ENCODE measurements around the gene PHF21B.

PHF21B gene

DNA sequence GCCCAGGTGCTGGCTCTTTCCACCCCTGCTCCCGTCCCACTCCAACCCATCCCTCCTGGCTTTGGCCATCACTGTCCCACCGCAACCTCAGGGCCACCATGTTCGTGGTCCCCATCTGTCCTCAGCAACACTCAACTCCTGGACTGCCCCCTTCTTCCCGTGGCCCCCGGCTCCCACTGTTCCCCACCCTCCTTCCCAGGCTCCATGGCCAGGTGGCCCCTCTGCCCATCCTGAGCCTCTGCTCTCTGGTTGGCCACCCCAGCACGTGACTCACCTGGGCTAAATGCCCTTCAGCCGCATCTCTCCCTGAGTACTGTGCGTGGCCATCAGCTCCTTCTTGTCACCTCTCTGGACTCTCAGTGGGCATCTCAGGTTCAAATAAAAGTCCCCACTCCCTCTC lies 41.6 kb upstream of the PHF21B start:
- no peak overlapping the region for H3K4me3 ChIP-seq (ENCODE audit: low read depth, low read length)
- ChIA-PET POLR2A (no interaction called here), CTCF (no interaction called here)
- no peaks in the 10 kb centered on the region for H3K4me1 ChIP-seq (ENCODE audit: control insufficient read depth, insufficient read depth, low read length)
- H3K27ac ChIP-seq (ENCODE audit: extremely low read depth, low read depth, low read length), result no peak overlapping the region
- no peak for TF ChIP-seq ZNF274 (IDR thresholded peaks at IDR 0.05; ENCODE audit: low read length)
- TF ChIP-seq ZNF274 (tag by site-specific recombination; IDR thresholded peaks at IDR 0.05; ENCODE audit: borderline replicate concordance), result no peak
- no peak for TF ChIP-seq KLF8 (tag by site-specific recombination; IDR thresholded peaks at IDR 0.05)
- TF ChIP-seq, protein P1, sequence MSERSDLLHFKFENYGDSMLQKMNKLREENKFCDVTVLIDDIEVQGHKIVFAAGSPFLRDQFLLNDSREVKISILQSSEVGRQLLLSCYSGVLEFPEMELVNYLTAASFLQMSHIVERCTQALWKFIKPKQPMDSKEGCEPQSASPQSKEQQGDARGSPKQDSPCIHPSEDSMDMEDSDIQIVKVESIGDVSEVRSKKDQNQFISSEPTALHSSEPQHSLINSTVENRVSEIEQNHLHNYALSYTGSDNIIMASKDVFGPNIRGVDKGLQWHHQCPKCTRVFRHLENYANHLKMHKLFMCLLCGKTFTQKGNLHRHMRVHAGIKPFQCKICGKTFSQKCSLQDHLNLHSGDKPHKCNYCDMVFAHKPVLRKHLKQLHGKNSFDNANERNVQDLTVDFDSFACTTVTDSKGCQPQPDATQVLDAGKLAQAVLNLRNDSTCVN (tag by site-specific recombination; optimal IDR thresholded peaks at IDR 0.05), result no peak
- TF ChIP-seq, protein P2, sequence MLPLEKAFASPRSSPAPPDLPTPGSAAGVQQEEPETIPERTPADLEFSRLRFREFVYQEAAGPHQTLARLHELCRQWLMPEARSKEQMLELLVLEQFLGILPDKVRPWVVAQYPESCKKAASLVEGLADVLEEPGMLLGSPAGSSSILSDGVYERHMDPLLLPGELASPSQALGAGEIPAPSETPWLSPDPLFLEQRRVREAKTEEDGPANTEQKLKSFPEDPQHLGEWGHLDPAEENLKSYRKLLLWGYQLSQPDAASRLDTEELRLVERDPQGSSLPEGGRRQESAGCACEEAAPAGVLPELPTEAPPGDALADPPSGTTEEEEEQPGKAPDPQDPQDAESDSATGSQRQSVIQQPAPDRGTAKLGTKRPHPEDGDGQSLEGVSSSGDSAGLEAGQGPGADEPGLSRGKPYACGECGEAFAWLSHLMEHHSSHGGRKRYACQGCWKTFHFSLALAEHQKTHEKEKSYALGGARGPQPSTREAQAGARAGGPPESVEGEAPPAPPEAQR (tag by site-specific recombination; IDR thresholded peaks at IDR 0.05), result no peak
- TF ChIP-seq ZFHX2 (tag by site-specific recombination; conservative IDR thresholded peaks at IDR 0.05), result no peak
- TF ChIP-seq SALL2 (tag by site-specific recombination; IDR thresholded peaks at IDR 0.05; ENCODE audit: borderline replicate concordance), result no peak
- TF ChIP-seq, protein P3, sequence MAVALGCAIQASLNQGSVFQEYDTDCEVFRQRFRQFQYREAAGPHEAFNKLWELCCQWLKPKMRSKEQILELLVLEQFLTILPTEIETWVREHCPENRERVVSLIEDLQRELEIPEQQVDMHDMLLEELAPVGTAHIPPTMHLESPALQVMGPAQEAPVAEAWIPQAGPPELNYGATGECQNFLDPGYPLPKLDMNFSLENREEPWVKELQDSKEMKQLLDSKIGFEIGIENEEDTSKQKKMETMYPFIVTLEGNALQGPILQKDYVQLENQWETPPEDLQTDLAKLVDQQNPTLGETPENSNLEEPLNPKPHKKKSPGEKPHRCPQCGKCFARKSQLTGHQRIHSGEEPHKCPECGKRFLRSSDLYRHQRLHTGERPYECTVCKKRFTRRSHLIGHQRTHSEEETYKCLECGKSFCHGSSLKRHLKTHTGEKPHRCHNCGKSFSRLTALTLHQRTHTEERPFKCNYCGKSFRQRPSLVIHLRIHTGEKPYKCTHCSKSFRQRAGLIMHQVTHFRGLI (tag by site-specific recombination; IDR thresholded peaks at IDR 0.05), result no peak
- no peak for TF ChIP-seq ZBTB48 (tag by site-specific recombination; IDR thresholded peaks at IDR 0.05)
- no peak for TF ChIP-seq ZNF473 (tag by site-specific recombination; IDR thresholded peaks at IDR 0.05)
- TF ChIP-seq ZNF221 (tag by site-specific recombination; IDR thresholded peaks at IDR 0.05; ENCODE audit: borderline replicate concordance), result no peak
- no peak for TF ChIP-seq ZNF624 (tag by site-specific recombination; IDR thresholded peaks at IDR 0.05)
- no peak for TF ChIP-seq ZNF404 (tag by site-specific recombination; IDR thresholded peaks at IDR 0.05)
- TF ChIP-seq, protein P4, sequence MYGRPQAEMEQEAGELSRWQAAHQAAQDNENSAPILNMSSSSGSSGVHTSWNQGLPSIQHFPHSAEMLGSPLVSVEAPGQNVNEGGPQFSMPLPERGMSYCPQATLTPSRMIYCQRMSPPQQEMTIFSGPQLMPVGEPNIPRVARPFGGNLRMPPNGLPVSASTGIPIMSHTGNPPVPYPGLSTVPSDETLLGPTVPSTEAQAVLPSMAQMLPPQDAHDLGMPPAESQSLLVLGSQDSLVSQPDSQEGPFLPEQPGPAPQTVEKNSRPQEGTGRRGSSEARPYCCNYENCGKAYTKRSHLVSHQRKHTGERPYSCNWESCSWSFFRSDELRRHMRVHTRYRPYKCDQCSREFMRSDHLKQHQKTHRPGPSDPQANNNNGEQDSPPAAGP (tag by site-specific recombination; IDR thresholded peaks at IDR 0.05), result no peak
- no peak for TF ChIP-seq MEIS1 (CRISPR knock-in tag; IDR thresholded peaks at IDR 0.05; ENCODE audit: borderline replicate concordance)
- TF ChIP-seq, protein P5, sequence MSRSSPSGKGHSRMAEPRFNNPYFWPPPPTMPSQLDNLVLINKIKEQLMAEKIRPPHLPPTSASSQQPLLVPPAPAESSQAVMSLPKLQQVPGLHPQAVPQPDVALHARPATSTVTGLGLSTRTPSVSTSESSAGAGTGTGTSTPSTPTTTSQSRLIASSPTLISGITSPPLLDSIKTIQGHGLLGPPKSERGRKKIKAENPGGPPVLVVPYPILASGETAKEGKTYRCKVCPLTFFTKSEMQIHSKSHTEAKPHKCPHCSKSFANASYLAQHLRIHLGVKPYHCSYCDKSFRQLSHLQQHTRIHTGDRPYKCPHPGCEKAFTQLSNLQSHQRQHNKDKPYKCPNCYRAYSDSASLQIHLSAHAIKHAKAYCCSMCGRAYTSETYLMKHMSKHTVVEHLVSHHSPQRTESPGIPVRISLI (tag by site-specific recombination; IDR thresholded peaks at IDR 0.05), result no peak
- TF ChIP-seq, protein P6, sequence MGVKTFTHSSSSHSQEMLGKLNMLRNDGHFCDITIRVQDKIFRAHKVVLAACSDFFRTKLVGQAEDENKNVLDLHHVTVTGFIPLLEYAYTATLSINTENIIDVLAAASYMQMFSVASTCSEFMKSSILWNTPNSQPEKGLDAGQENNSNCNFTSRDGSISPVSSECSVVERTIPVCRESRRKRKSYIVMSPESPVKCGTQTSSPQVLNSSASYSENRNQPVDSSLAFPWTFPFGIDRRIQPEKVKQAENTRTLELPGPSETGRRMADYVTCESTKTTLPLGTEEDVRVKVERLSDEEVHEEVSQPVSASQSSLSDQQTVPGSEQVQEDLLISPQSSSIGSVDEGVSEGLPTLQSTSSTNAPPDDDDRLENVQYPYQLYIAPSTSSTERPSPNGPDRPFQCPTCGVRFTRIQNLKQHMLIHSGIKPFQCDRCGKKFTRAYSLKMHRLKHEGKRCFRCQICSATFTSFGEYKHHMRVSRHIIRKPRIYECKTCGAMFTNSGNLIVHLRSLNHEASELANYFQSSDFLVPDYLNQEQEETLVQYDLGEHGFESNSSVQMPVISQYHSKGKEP (tag by site-specific recombination; IDR thresholded peaks at IDR 0.05), result no peak
- TF ChIP-seq ZNF501 (tag by site-specific recombination; IDR thresholded peaks at IDR 0.05), result no peak
- TF ChIP-seq ZNF658 (tag by site-specific recombination; IDR thresholded peaks at IDR 0.05), result no peak
- no peak for TF ChIP-seq KLF16 (tag by site-specific recombination; IDR thresholded peaks at IDR 0.05)
- no peak for TF ChIP-seq ZNF629 (tag by site-specific recombination; IDR thresholded peaks at IDR 0.05)
- no peaks in the 10 kb centered on the region for H3K9me3 ChIP-seq (ENCODE audit: control insufficient read depth, insufficient read depth, low read depth, low read length)
- H3K36me3 ChIP-seq (ENCODE audit: control insufficient read depth in 2 of 2, insufficient read depth in 1 of 2, low read length in 2 of 2), result no peaks in the 10 kb centered on the region

Data from HEK293 (cell line).